HPDE6-E6E7 (cell line): ENCODE results near the gene DHX16.

Experiments
- DNase-seq: peaks from one replicate; pipeline ENCODE4 v3.0.0; 2011; ENCODE audit warnings: missing footprints; ENCODE audit errors: extremely low spot score

The DHX16 gene

GRCh38 chr6:30603961-30604360 is 68.8 kb downstream of the DHX16 start:
- DNase-seq: no peak
